ENCODE data around the gene FOXRED2. TPM values are rescaled to one million over a fixed set of nuclear protein-coding genes. Genes with fewer than 3 reads are reported as not detected.

The FOXRED2 gene
- total and polyA plus RNA-seq, 2 donors (not counting 1 experiment from before 2014, with no cell fraction given), result 3.3 to 3.8 TPM

Other genes with a start within 250 kb of the FOXRED2 start
- 562 and 796 TPM in 2 replicates for gene MYH9, start 119.1 kb downstream of the FOXRED2 start, total RNA-seq
- gene MYH9, start 119.1 kb downstream of the FOXRED2 start, polyA plus RNA-seq, result 413 and 677 TPM in 2 replicates
- 20.5 and 25.3 TPM in 2 replicates for gene TXN2, start 25.4 kb downstream of the FOXRED2 start, total RNA-seq
- 118 and 164 TPM in 2 replicates for gene TXN2, start 25.4 kb downstream of the FOXRED2 start, polyA plus RNA-seq
- 306 and 407 TPM in 2 replicates for gene EIF3D, start 22.1 kb upstream of the FOXRED2 start, total RNA-seq
- 267 and 318 TPM in 2 replicates for gene EIF3D, start 22.1 kb upstream of the FOXRED2 start, polyA plus RNA-seq
- gene CACNG2, start 196.7 kb upstream of the FOXRED2 start, total RNA-seq, result not detected in 2 replicates
- not detected in 2 replicates for gene CACNG2, start 196.7 kb upstream of the FOXRED2 start, polyA plus RNA-seq